Measurements from ENCODE around the gene GNAQ.

GRCh38 chr9:77952635-77953328 is 78.8 kb downstream of the GNAQ start:
- no peak for TF ChIP-seq CTCF (IDR thresholded peaks at IDR 0.05)
- TF ChIP-seq POLR2A (IDR thresholded peaks at IDR 0.05), result no peak

All from testis (tissue), 2 donors.